ENCODE data around the gene PACSIN2.
"Not testable (repeated sequence)": the region's sequence is repeated elsewhere in the genome, so short reads cannot be mapped to it uniquely, and the experiment has no call there.

The PACSIN2 gene

DNA sequence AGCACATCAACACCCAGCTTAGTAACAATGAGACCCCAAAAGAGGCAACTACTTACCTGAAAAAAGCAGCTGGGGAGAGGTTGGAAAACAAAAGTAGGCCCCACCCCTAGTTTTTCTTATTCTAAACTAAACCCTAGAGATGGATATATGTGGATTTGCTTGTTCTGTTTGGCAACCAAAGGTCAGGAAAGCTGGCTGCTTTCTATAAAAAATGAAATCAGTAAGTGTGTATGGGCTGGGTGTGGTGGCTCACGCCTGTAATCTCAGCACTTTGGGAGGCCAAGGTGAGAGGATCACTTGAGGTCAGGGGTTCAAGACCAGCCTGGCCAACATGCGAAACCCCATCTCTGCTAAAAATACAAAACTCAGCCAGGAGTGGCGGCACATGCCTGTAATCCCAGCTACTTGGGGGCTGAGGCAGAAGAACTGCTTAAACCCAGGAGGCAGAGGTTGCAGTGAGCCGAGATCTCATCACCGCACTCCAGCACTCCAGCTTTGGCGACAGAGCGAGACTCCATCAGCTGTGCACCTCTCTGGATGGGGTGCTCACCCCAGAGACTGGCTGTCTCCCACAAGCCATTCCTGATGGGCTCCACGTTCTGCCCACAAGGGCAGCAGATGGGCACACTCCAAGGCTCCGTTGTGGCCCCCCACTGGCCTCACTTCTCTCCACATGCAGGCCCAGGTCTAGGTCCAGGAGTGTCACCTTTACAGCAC lies 30.0 kb downstream of the PACSIN2 start:
- H3K9me3 ChIP-seq (ENCODE audit: control insufficient read depth, insufficient read depth, low read length) = no peaks in the 10 kb centered on the region

DNA sequence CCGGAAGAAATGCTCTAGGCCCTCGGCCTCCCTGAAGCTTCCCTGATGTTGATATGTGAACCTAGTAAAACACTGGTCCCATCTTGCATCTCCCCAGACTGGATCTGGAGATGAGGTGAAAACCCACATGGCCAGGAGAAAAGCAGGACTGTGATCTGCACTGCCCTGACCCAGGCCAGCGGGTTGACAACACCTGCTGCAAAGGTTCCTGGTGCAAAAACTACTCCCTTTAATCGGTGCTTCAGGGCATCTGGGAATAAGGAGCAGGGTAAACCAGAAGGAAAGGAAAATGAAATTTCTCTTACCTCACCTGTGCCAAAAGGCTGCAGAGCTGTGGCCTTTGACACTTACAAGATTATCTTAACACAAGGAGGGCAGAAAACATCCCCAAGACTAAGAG lies 30.6 kb downstream of the PACSIN2 start:
- Histone ChIP-seq H3K4me3 (ENCODE audit: low read depth, low read length) (no peak overlapping the region), H3K36me3 (ENCODE audit: control insufficient read depth, insufficient read depth, low read length) (no peaks in the 10 kb centered on the region), H3K9me3 (ENCODE audit: control insufficient read depth, insufficient read depth, low read length) (no peaks in the 10 kb centered on the region), H3K27me3 (ENCODE audit: control insufficient read depth, insufficient read depth, low read length) (no peaks in the 10 kb centered on the region), H3K4me1 (ENCODE audit: control insufficient read depth, insufficient read depth, low read length) (peaks cover 21% of the 10 kb centered on the region), H3K9ac (ENCODE audit: low read depth, low read length) (no peak overlapping the region)

More for the DNA sequence above, 30.0 kb downstream of the PACSIN2 start:
- no peak overlapping the region for H3K9ac ChIP-seq (ENCODE audit: low read depth, low read length)
- H3K36me3 ChIP-seq (ENCODE audit: control insufficient read depth, insufficient read depth, low read length) = no peaks in the 10 kb centered on the region
- no peak overlapping the region for H3K4me3 ChIP-seq (ENCODE audit: low read depth, low read length)
- peaks cover 21% of the 10 kb centered on the region for H3K4me1 ChIP-seq (ENCODE audit: control insufficient read depth, insufficient read depth, low read length)
- no peaks in the 10 kb centered on the region for H3K27me3 ChIP-seq (ENCODE audit: control insufficient read depth, insufficient read depth, low read length)

DNA sequence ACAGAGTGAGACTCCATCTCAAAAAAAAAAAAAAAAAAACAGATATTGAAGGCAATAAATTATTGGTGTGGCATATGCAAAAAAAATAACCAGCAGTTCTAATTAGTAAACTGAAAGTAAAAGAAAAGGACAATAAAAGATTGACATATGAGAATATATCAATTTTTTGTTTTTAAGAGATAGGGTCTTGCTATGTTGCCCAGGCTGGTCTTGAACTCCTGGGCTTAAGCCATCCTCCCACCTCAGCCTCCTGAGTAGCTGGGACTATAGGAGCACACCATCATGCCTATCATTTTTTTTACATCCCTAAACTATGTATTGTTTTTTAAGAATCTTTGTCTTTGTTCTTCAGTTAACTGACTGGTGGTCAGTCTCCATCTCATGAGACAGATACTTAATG lies 31.5 kb downstream of the PACSIN2 start:
- H3K4me3 ChIP-seq (ENCODE audit: low read depth, low read length) = no peak overlapping the region
- H3K9me3 ChIP-seq (ENCODE audit: control insufficient read depth, insufficient read depth, low read length) = no peaks in the 10 kb centered on the region
- H3K36me3 ChIP-seq (ENCODE audit: control insufficient read depth, insufficient read depth, low read length) = no peaks in the 10 kb centered on the region
- no peak overlapping the region for H3K9ac ChIP-seq (ENCODE audit: low read depth, low read length)
- peaks cover 22% of the 10 kb centered on the region for H3K4me1 ChIP-seq (ENCODE audit: control insufficient read depth, insufficient read depth, low read length)
- H3K27me3 ChIP-seq (ENCODE audit: control insufficient read depth, insufficient read depth, low read length) = no peaks in the 10 kb centered on the region

GRCh38 chr22:42979606-42980005 lies 35.3 kb downstream of the PACSIN2 start:
- Histone ChIP-seq H3K27me3 (ENCODE audit: control insufficient read depth, insufficient read depth, low read length) (no peaks in the 10 kb centered on the region), H3K4me1 (ENCODE audit: control insufficient read depth, insufficient read depth, low read length) (peaks cover 22% of the 10 kb centered on the region)

GRCh38 chr22:42978453-42979103 lies 36.4 kb downstream of the PACSIN2 start:
- Histone ChIP-seq H3K4me3 (ENCODE audit: low read depth, low read length) (no peak overlapping the region), H3K9ac (ENCODE audit: low read depth, low read length) (no peak overlapping the region), H3K9me3 (ENCODE audit: control insufficient read depth, insufficient read depth, low read length) (no peaks in the 10 kb centered on the region), H3K27me3 (ENCODE audit: control insufficient read depth, insufficient read depth, low read length) (no peaks in the 10 kb centered on the region), H3K36me3 (ENCODE audit: control insufficient read depth, insufficient read depth, low read length) (no peaks in the 10 kb centered on the region), H3K4me1 (ENCODE audit: control insufficient read depth, insufficient read depth, low read length) (peaks cover 16% of the 10 kb centered on the region)

More at GRCh38 chr22:42979606-42980005, 35.3 kb downstream of the PACSIN2 start:
- Histone ChIP-seq H3K9me3 (ENCODE audit: control insufficient read depth, insufficient read depth, low read length) (no peaks in the 10 kb centered on the region), H3K36me3 (ENCODE audit: control insufficient read depth, insufficient read depth, low read length) (no peaks in the 10 kb centered on the region), H3K4me3 (ENCODE audit: low read depth, low read length) (no peak overlapping the region), H3K9ac (ENCODE audit: low read depth, low read length) (no peak overlapping the region)

DNA sequence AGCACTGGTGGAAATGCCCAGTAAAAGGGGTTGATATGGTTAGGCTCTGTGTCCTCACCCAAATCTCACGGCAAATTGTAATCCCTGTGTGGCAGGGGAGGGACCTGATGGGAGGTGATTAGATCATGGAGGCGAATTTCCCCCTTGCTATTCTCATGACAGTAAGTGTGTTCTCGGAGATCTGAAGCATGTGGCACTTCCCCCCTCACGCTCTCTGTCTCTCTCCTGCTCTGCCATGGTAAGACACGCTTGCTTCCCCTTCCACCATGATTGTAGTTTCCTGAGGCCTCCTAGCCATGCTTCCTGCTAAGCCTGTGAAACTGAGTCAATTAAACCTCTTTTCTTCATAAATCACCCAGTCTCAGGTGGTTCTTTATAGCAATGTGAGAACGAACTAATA lies 37.4 kb downstream of the PACSIN2 start:
- Histone ChIP-seq H3K36me3 (ENCODE audit: control insufficient read depth, insufficient read depth, low read length) (no peaks in the 10 kb centered on the region), H3K4me1 (ENCODE audit: control insufficient read depth, insufficient read depth, low read length) (peaks cover 16% of the 10 kb centered on the region), H3K9ac (ENCODE audit: low read depth, low read length) (no peak overlapping the region), H3K27me3 (ENCODE audit: control insufficient read depth, insufficient read depth, low read length) (no peaks in the 10 kb centered on the region), H3K9me3 (ENCODE audit: control insufficient read depth, insufficient read depth, low read length) (no peaks in the 10 kb centered on the region), H3K4me3 (ENCODE audit: low read depth, low read length) (no peak overlapping the region)

- no peak overlapping the region for H3K9ac ChIP-seq (ENCODE audit: low read depth, low read length)
- no peaks in the 10 kb centered on the region for H3K9me3 ChIP-seq (ENCODE audit: control insufficient read depth, insufficient read depth, low read length)
- H3K4me3 ChIP-seq (ENCODE audit: low read depth, low read length) = no peak overlapping the region
- no peaks in the 10 kb centered on the region for H3K36me3 ChIP-seq (ENCODE audit: control insufficient read depth, insufficient read depth, low read length)
- peaks cover 16% of the 10 kb centered on the region for H3K4me1 ChIP-seq (ENCODE audit: control insufficient read depth, insufficient read depth, low read length)
- H3K27me3 ChIP-seq (ENCODE audit: control insufficient read depth, insufficient read depth, low read length) = no peaks in the 10 kb centered on the region
These were observed 38.6 kb downstream of the PACSIN2 start for GRCh38 chr22:42976217-42976933.

- Histone ChIP-seq H3K9me3 (ENCODE audit: control insufficient read depth, insufficient read depth, low read length) (no peaks in the 10 kb centered on the region), H3K36me3 (ENCODE audit: control insufficient read depth, insufficient read depth, low read length) (no peaks in the 10 kb centered on the region), H3K27me3 (ENCODE audit: control insufficient read depth, insufficient read depth, low read length) (no peaks in the 10 kb centered on the region), H3K4me3 (ENCODE audit: low read depth, low read length) (no peak overlapping the region), H3K4me1 (ENCODE audit: control insufficient read depth, insufficient read depth, low read length) (peaks cover 16% of the 10 kb centered on the region), H3K9ac (ENCODE audit: low read depth, low read length) (no peak overlapping the region)
These were observed 40.7 kb downstream of the PACSIN2 start for GRCh38 chr22:42974223-42974622.

DNA sequence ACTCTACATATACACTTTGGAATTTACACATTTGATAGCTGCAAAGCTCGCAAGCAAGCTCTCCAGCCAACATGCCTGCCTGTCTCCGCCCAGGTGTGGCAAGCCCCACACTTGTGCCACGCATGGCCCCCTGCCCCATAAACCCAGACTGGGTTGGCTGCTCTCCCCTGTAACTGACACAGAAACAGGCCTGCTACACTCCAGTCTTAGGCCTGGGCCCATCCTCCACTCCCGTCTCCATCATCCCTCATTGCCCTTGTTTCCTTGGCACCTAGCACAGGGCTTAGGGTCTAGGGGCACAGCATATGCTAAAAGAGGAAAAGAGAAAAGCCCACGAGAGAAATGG lies 41.4 kb downstream of the PACSIN2 start:
- Histone ChIP-seq H3K9ac (ENCODE audit: low read depth, low read length) (no peak overlapping the region), H3K4me1 (ENCODE audit: control insufficient read depth, insufficient read depth, low read length) (peaks cover 16% of the 10 kb centered on the region), H3K27me3 (ENCODE audit: control insufficient read depth, insufficient read depth, low read length) (no peaks in the 10 kb centered on the region), H3K9me3 (ENCODE audit: control insufficient read depth, insufficient read depth, low read length) (no peaks in the 10 kb centered on the region), H3K36me3 (ENCODE audit: control insufficient read depth, insufficient read depth, low read length) (no peaks in the 10 kb centered on the region), H3K4me3 (ENCODE audit: low read depth, low read length) (no peak overlapping the region)

DNA sequence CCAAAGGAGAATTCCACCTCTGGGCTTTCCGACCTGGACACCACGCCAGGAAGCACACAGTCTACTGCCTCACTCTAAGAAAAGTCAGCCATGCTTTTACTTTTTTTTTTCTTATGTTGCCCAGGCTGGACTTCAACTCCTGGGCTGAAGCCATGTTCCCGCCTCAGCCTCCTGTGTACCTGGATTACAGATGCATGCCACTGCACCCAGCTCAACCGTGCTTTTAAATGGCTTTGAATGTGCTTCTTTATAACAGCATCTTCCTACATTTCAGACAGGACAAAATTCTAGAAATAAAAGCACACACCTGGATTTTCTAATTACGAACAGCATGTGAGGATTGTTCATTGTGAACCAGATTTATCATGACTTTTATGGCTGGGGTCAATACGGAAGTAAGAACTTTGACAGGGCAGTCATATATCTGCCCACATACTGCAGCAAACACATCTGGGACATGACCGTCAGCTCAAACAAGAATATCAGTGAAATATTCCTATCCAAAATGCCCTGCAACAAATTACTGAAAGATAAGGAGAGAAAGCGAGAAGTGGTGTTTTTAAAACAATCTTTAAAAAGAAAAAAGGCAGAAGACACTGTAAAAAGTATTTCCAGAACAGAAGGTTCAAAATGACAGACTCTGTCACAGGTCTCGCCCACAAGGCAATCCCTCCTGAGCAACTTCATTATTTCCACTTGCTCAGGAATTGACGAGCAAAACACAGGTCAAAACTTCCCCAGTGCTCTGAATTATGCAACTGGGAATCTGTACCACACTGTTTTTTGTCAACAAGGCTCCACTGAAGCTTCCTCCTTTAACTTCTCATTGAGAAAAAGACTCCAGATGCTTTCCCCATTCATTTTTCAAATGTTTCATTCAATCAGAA lies 42.1 kb downstream of the PACSIN2 start:
- H3K9ac ChIP-seq (ENCODE audit: low read depth, low read length) = no peak overlapping the region
- H3K27me3 ChIP-seq (ENCODE audit: control insufficient read depth, insufficient read depth, low read length) = no peaks in the 10 kb centered on the region
- no peaks in the 10 kb centered on the region for H3K36me3 ChIP-seq (ENCODE audit: control insufficient read depth, insufficient read depth, low read length)
- no peak overlapping the region for H3K4me3 ChIP-seq (ENCODE audit: low read depth, low read length)
- no peaks in the 10 kb centered on the region for H3K9me3 ChIP-seq (ENCODE audit: control insufficient read depth, insufficient read depth, low read length)
- H3K4me1 ChIP-seq (ENCODE audit: control insufficient read depth, insufficient read depth, low read length) = peaks cover 10% of the 10 kb centered on the region

- H3K4me3 ChIP-seq (ENCODE audit: low read depth, low read length); H3K9ac ChIP-seq (ENCODE audit: low read depth, low read length); H3K4me1 ChIP-seq (ENCODE audit: control insufficient read depth, insufficient read depth, low read length); H3K9me3 ChIP-seq (ENCODE audit: control insufficient read depth, insufficient read depth, low read length); H3K27me3 ChIP-seq (ENCODE audit: control insufficient read depth, insufficient read depth, low read length); H3K36me3 ChIP-seq (ENCODE audit: control insufficient read depth, insufficient read depth, low read length): not testable (repeated sequence)
These were observed 43.5 kb downstream of the PACSIN2 start for GRCh38 chr22:42971473-42971860.
